Measurements from ENCODE around the gene FOXE1. TPM values are rescaled to one million over a fixed set of nuclear protein-coding genes. Genes with fewer than 3 reads are reported as not detected.

The FOXE1 gene
- total and polyA plus RNA-seq, 10 of the 15 experiments (the other 5 are each of a cell fraction or from before 2014, with no cell fraction given), result not detected

- TF ChIP-seq PAX5 (IDR thresholded peaks at IDR 0.05; ENCODE audit: borderline replicate concordance, low read depth, low read length), result no peak
- TF ChIP-seq ATF7 (IDR thresholded peaks at IDR 0.05; ENCODE audit: low read depth), result no peak
- TF ChIP-seq TBL1XR1 (IDR thresholded peaks at IDR 0.05; ENCODE audit: low read depth, low read length), result no peak
- TF ChIP-seq YBX1 (IDR thresholded peaks at IDR 0.05), result no peak
- no peak for TF ChIP-seq ZBTB11 (CRISPR knock-in tag; IDR thresholded peaks at IDR 0.05)
- no peak for TF ChIP-seq KAT2A (conservative IDR thresholded peaks at IDR 0.05; ENCODE audit: control insufficient read depth, low read depth, low read length)
- TF ChIP-seq ZNF592 (IDR thresholded peaks at IDR 0.05), result no peak
These were observed 7.3 kb upstream of the FOXE1 start (continued) for GRCh38 chr9:97845763-97846162.
